H1 (cell line): ENCODE measurements around the gene GALE. TPM values are rescaled to one million over a fixed set of nuclear protein-coding genes. Genes with fewer than 3 reads are reported as not detected.
A peak's percentile ranks its signal among the peaks of the same experiment; 100 is the strongest.

Experiments used
- CTCF ChIA-PET: fragments of 300-600 bp; sonication (Branson Sonifier 250); formaldehyde crosslinking; loops from one replicate; lab custom pipeline; 2021; ENCODE audit not compliant: partially characterized antibody; lab: Charles Lee
- POLR2A ChIA-PET: fragments of 300-600 bp; sonication (Branson Sonifier 250); formaldehyde crosslinking; loops from one replicate; lab custom pipeline; 2021; ENCODE audit warnings: inconsistent platforms; ENCODE audit not compliant: partially characterized antibody; lab: Charles Lee
- DNase-seq, 2 experiments: peaks; one replicate each; pipeline versions ENCODE4 v3.0.0 to v3.0.0-alpha.2; 2010 to 2022; ENCODE audit warnings: low spot score in 2 of 2, low read depth in 1 of 2, mixed read lengths in 1 of 2
- FAIRE-seq: peaks from 2 replicates; lab custom pipeline; 2011; peaks lifted over from hg19 to GRCh38; lab: Jason Lieb, UNC
- H2AFZ ChIP-seq: 2 replicates; pipeline ENCODE4 v1.8.1; 2012; ENCODE audit warnings: low read length, inconsistent platforms
- H2AK5ac ChIP-seq: 2 replicates; pipeline ENCODE4 v1.6.1; 2013; ENCODE audit warnings: low read depth, low read length
- H2BK120ac ChIP-seq: replicated peaks from 2 replicates; pipeline ENCODE3; 2013; ENCODE audit warnings: low read depth, low read length, inconsistent platforms
- H2BK12ac ChIP-seq: 2 replicates; pipeline ENCODE4 v1.6.1; 2013; ENCODE audit warnings: low read depth, low read length
- H2BK15ac ChIP-seq: 2 replicates; pipeline ENCODE4 v1.6.1; 2013; ENCODE audit warnings: low read length
- H2BK20ac ChIP-seq: 2 replicates; pipeline ENCODE4 v1.6.1; 2013; ENCODE audit warnings: low read length
- H2BK5ac ChIP-seq: 2 replicates; pipeline ENCODE4 v1.6.1; 2013; ENCODE audit warnings: low read depth, low read length
- H3K14ac ChIP-seq: 2 replicates; pipeline ENCODE4 v1.6.1; 2013; ENCODE audit warnings: inconsistent platforms; ENCODE audit not compliant: insufficient read length
- H3K18ac ChIP-seq: 2 replicates; pipeline ENCODE4 v1.6.1; 2013; ENCODE audit warnings: low read length; ENCODE audit errors: extremely low read depth
- H3K23ac ChIP-seq: 2 replicates; pipeline ENCODE4 v1.6.1; 2013; ENCODE audit warnings: inconsistent platforms; ENCODE audit not compliant: insufficient read length
- H3K23me2 ChIP-seq: 2 replicates; pipeline ENCODE4 v1.6.1; 2013; ENCODE audit warnings: low read depth, low read length
- H3K27ac ChIP-seq: 2 replicates; pipeline ENCODE4 v1.6.1; 2011; ENCODE audit warnings: low read depth, low read length, inconsistent platforms
- H3K27me3 ChIP-seq, 4 experiments: replicated peaks in 1 of 4; 1 replicate in 1 of 4; 2 replicates in 3 of 4; pipeline versions ENCODE4 v1.6.1 to v1.8.1; 2011 to 2013; ENCODE audit warnings: low read length in 3 of 4, mild to moderate bottlenecking in 3 of 4, inconsistent platforms in 2 of 4, mixed read lengths in 2 of 4, moderate library complexity in 1 of 4; ENCODE audit not compliant: control insufficient read depth in 3 of 4, insufficient read depth in 3 of 4; ENCODE audit errors: extremely low read depth in 1 of 4
- H3K36me3 ChIP-seq, 4 experiments: 2 replicates each; pipeline versions ENCODE4 v1.6.1 to v1.8.1; 2011 to 2013; ENCODE audit warnings: mild to moderate bottlenecking in 4 of 4, low read length in 3 of 4, moderate library complexity in 2 of 4, control low read depth in 1 of 4, inconsistent platforms in 1 of 4; ENCODE audit not compliant: insufficient read depth in 4 of 4, control insufficient read depth in 2 of 4
- H3K4ac ChIP-seq: replicated peaks from 2 replicates; pipeline ENCODE3; 2013; ENCODE audit warnings: low read length, low read depth, mixed read lengths, inconsistent platforms; ENCODE audit not compliant: insufficient read length
- H3K4me1 ChIP-seq, 4 experiments: replicated peaks in 1 of 4; 1 replicate in 1 of 4; 2 replicates in 3 of 4; pipeline versions ENCODE4 v1.6.1 to v1.8.1; 2011 to 2013; ENCODE audit warnings: low read length in 3 of 4, inconsistent platforms in 2 of 4, mixed read lengths in 1 of 4; ENCODE audit not compliant: insufficient read depth in 4 of 4, control insufficient read depth in 3 of 4
- H3K4me2 ChIP-seq, 2 experiments: 2 replicates each; pipeline versions ENCODE4 v1.6.1 to v1.8.1; 2011 to 2013; ENCODE audit warnings: low read depth in 2 of 2, low read length in 2 of 2, control low read depth in 1 of 2, inconsistent platforms in 1 of 2, mild to moderate bottlenecking in 1 of 2; ENCODE audit not compliant: insufficient read depth in 1 of 2
- H3K4me3 ChIP-seq, 4 experiments: fragments of 200-600, 300-600 bp in 1 of 4; sonication (generic), shearing (Covaris generic), sonication (Bioruptor Twin) in 1 of 4; 2 replicates each; pipeline versions ENCODE4 v1.5.1 to v1.8.1; 2011 to 2016; ENCODE audit warnings: low read length in 4 of 4, low read depth in 3 of 4, control low read depth in 2 of 4, inconsistent platforms in 2 of 4, mild to moderate bottlenecking in 2 of 4, mixed read lengths in 1 of 4, moderate library complexity in 1 of 4; ENCODE audit not compliant: insufficient read depth in 2 of 4; ENCODE audit errors: extremely low read depth in 1 of 4
- H3K56ac ChIP-seq: replicated peaks from 2 replicates; pipeline ENCODE3; 2013; ENCODE audit warnings: low read depth, mild to moderate bottlenecking, mixed read lengths, low read length, inconsistent platforms; ENCODE audit not compliant: insufficient read length
- H3K79me1 ChIP-seq: 2 replicates; pipeline ENCODE4 v1.6.1; 2013; ENCODE audit warnings: low read depth, low read length, control low read depth
- H3K79me2 ChIP-seq, 2 experiments: 2 replicates each; pipeline versions ENCODE4 v1.6.1 to v1.8.1; 2012 to 2013; ENCODE audit warnings: low read length in 2 of 2, mild to moderate bottlenecking in 2 of 2, inconsistent platforms in 1 of 2; ENCODE audit not compliant: insufficient read depth in 2 of 2, control insufficient read depth in 1 of 2
- H3K9ac ChIP-seq, 4 experiments: replicated peaks in 1 of 4; 1 replicate in 1 of 4; 2 replicates in 3 of 4; pipeline versions ENCODE4 v1.6.1 to v1.8.1; 2011 to 2013; ENCODE audit warnings: low read depth in 3 of 4, low read length in 3 of 4, control low read depth in 2 of 4, mild to moderate bottlenecking in 2 of 4, moderate library complexity in 2 of 4, inconsistent platforms in 1 of 4; ENCODE audit errors: extremely low read depth in 1 of 4
- H3K9me3 ChIP-seq, 2 experiments: 2 replicates each; pipeline versions ENCODE4 v1.6.1 to v1.8.1; 2012 to 2013; ENCODE audit warnings: mild to moderate bottlenecking in 2 of 2, moderate library complexity in 2 of 2, control low read depth in 1 of 2, inconsistent platforms in 1 of 2, low read depth in 1 of 2, low read length in 1 of 2, mixed read lengths in 1 of 2; ENCODE audit not compliant: insufficient read depth in 2 of 2
- H4K20me1 ChIP-seq, 2 experiments: replicated peaks in 1 of 2; 2 replicates each; pipeline versions ENCODE3 to v1.8.1; 2011 to 2013; ENCODE audit warnings: inconsistent platforms in 2 of 2, low read length in 2 of 2, mild to moderate bottlenecking in 1 of 2; ENCODE audit not compliant: insufficient read depth in 2 of 2, control insufficient read depth in 1 of 2
- H4K5ac ChIP-seq: 2 replicates; pipeline ENCODE4 v1.6.1; 2013; ENCODE audit warnings: low read length, low read depth, mixed read lengths, inconsistent platforms; ENCODE audit not compliant: insufficient read length
- H4K8ac ChIP-seq: 2 replicates; pipeline ENCODE4 v1.8.0; 2013; ENCODE audit warnings: mild to moderate bottlenecking, moderate library complexity, low read length, inconsistent platforms; ENCODE audit not compliant: insufficient read depth; ENCODE audit errors: extremely low read depth
- H4K91ac ChIP-seq: replicated peaks from 2 replicates; pipeline ENCODE3; 2013; ENCODE audit warnings: low read length, mixed read lengths, inconsistent platforms; ENCODE audit not compliant: insufficient read length
- CBX8 ChIP-seq: fragments of 300-800, 300-1000 bp; sonication (generic); IDR thresholded peaks from 2 replicates; pipeline ENCODE4 v1.7.1; 2016; ENCODE audit warnings: low read depth, low read length, borderline replicate concordance
- CTCF ChIP-seq, 3 experiments: IDR thresholded peaks; 1 replicate in 2 of 3; 2 replicates in 1 of 3; pipeline versions ENCODE4 v1.5.1 to v1.6.1; 2011; ENCODE audit warnings: low read length in 3 of 3, mild to moderate bottlenecking in 3 of 3, inconsistent platforms in 2 of 3, low read depth in 1 of 3, moderate library complexity in 1 of 3; ENCODE audit not compliant: insufficient read depth in 1 of 3; ENCODE audit errors: control extremely low read depth in 1 of 3
- KDM4A ChIP-seq: IDR thresholded peaks from one replicate; pipeline ENCODE4 v1.7.1; 2012; ENCODE audit warnings: low read depth, mild to moderate bottlenecking, moderate library complexity, low read length, inconsistent platforms; ENCODE audit not compliant: severe bottlenecking
- POU5F1 ChIP-seq: IDR thresholded peaks from 2 replicates; pipeline ENCODE4 v1.6.1; 2011; ENCODE audit warnings: low read depth, mild to moderate bottlenecking, low read length, moderate library complexity
- RAD21 ChIP-seq, 2 experiments: IDR thresholded peaks in 1 of 2; conservative IDR thresholded peaks in 1 of 2; 2 replicates each; pipeline ENCODE4 v1.6.1; 2011; ENCODE audit warnings: low read depth in 2 of 2, low read length in 2 of 2, improper control_type of control experiment in 1 of 2, inconsistent platforms in 1 of 2, mild to moderate bottlenecking in 1 of 2, moderate library complexity in 1 of 2
- SP1 ChIP-seq: IDR thresholded peaks from 2 replicates; pipeline ENCODE4 v1.6.1; 2011; ENCODE audit warnings: low read depth, low read length
- SP2 ChIP-seq: IDR thresholded peaks from 2 replicates; pipeline ENCODE4 v1.6.1; 2012; ENCODE audit warnings: mild to moderate bottlenecking, low read length, inconsistent platforms
- TAF1 ChIP-seq: IDR thresholded peaks from 2 replicates; pipeline ENCODE4 v1.6.1; 2011; ENCODE audit warnings: mild to moderate bottlenecking, low read depth, low read length
- TAF7 ChIP-seq: optimal IDR thresholded peaks from 2 replicates; pipeline ENCODE3; 2011; ENCODE audit warnings: low read depth, mild to moderate bottlenecking, inconsistent platforms, low read length, moderate library complexity, borderline replicate concordance
- WGBS, 2 experiments: shearing (Covaris generic) in 1 of 2; methylation state at CpG; one replicate each; pipeline versions ENCODE4 v1.1.6 to v1.1.7; 2013 to 2015; ENCODE audit warnings: low lambda C conversion rate in 2 of 2, mixed read lengths in 2 of 2, inconsistent platforms in 1 of 2, low coverage in 1 of 2, missing lambda C conversion rate in 1 of 2; ENCODE audit not compliant: insufficient replicate concordance in 2 of 2, insufficient coverage in 1 of 2, insufficient read length in 1 of 2; ENCODE audit errors: extremely low coverage in 1 of 2, missing lambda C conversion rate in 1 of 2; 5-methylcytosine and 5-hydroxymethylcytosine counted together
- polyA plus RNA-seq, 7 experiments: library from polyadenylated mRNA; depleted of rRNA in 3 of 7; stranded (reverse) in 5 of 7; unstranded in 2 of 7; fragments of >200 nt in 5 of 7; fragments of 200-250 nt in 2 of 7; gene quantifications; 1 replicate in 5 of 7; 2 replicates in 1 of 7; 4 replicates in 1 of 7; pipeline versions ENCODE4 v1.2.1 to v1.2.3, GENCODE V29; 2011 to 2013; ENCODE audit warnings: missing spikeins in 2 of 7, mixed read lengths in 2 of 7
- total RNA-seq: library from RNA; stranded (reverse); fragmentation: NEBNext Ultra II Directional; extraction: Animal tissue kit (Norgen Biotek cat#: 25700); gene quantifications from 2 replicates; pipeline ENCODE4 v1.2.1, GENCODE V29; 2021

The GALE gene
- total and polyA plus RNA-seq, 2 of the 8 experiments (the other 6 are each of a cell fraction or from before 2014, with no cell fraction given): 26.0 to 33.9 TPM

- Histone ChIP-seq H3K23ac (no peak overlapping the region), H3K79me1 (peaks cover 3% of the 10 kb centered on the region; the same call in 1 of the 2 replicates), H4K20me1 (peaks cover 12 to 21% of the 10 kb centered on the region in 2 experiments), H2BK20ac (no peak overlapping the region), H2BK5ac (no peak overlapping the region), H3K27ac (no peak overlapping the region), H3K79me2 (peaks cover 5 to 31% of the 10 kb centered on the region in 2 experiments), H2BK15ac (no peak overlapping the region), H4K8ac (no peak overlapping the region), H3K4me1 (no peaks in the 10 kb centered on the region), H4K5ac (no peak overlapping the region), H2BK12ac (no peak overlapping the region), H3K18ac (no peak overlapping the region), H3K9ac (no peak overlapping the region), H3K4me3 (no peak overlapping the region), H2AFZ (no peak overlapping the region), H3K23me2 (no peaks in the 10 kb centered on the region), H3K4me2 (no peak overlapping the region), H4K91ac (no peak overlapping the region), H2AK5ac (no peak overlapping the region), H2BK120ac (no peak overlapping the region), H3K4ac (no peak overlapping the region), H3K36me3 (peaks cover 32 to 68% (median 59%) of the 10 kb centered on the region in 4 experiments), H3K27me3 (no peaks in the 10 kb centered on the region), H3K14ac (no peak overlapping the region), H3K56ac (no peak overlapping the region), H3K9me3 (no peaks in the 10 kb centered on the region)
- WGBS, 2 experiments: 85% methylated on average over 11 of the region's 11 CpGs; no CpG with 5 or more reads in 1 of the 2 experiments
- DNase-seq: peak; percentile 9 to 58
- FAIRE-seq: no peak
- CTCF ChIA-PET: interaction anchor here (0.6 to 1.4 kb wide), 7 partner anchors 10 to 254 kb away, joined by 3 to 4 read pairs (median 3); partner anchors contain the start of gene RPL11
- TF ChIP-seq RAD21 (IDR thresholded peaks at IDR 0.05 in 1 of 2, conservative IDR thresholded peaks at IDR 0.05 in 1 of 2; ENCODE audit: low read depth in 2 of 2, low read length in 2 of 2): peak; percentile 72 to 79
- TF ChIP-seq SP2: no peak
- TF ChIP-seq SP1: no peak
- no peak for TF ChIP-seq CBX8
- TF ChIP-seq TAF7: no peak
- TF ChIP-seq CTCF (IDR thresholded peaks at IDR 0.05; ENCODE audit: control extremely low read depth in 1 of 3, insufficient read depth in 1 of 3, low read depth in 1 of 3, low read length in 3 of 3): peak; percentile 71 to 85 (median 71)
- no peak for TF ChIP-seq KDM4A
- TF ChIP-seq POU5F1: no peak
- TF ChIP-seq TAF1: no peak
- POLR2A ChIA-PET: interaction anchor here (1.1 to 1.2 kb wide), 2 partner anchors 10 to 20 kb away, joined by 3 read pairs; no protein-coding TSS in a partner anchor
These were observed 49.3 kb downstream of the GALE start for GRCh38 chr1:23751050-23751814.
